GM12891 (cell line): Measurements from ENCODE around the gene PPP1R3F.

Experiments
- DNase-seq: peaks from one replicate; pipeline ENCODE4 v3.0.0; 2011; ENCODE audit warnings: low spot score; ENCODE audit not compliant: insufficient read length
- FAIRE-seq: peaks from 2 replicates; lab custom pipeline; 2011; peaks lifted over from hg19 to GRCh38; lab: Jason Lieb, UNC
- PAX5 ChIP-seq: IDR thresholded peaks from 2 replicates; pipeline ENCODE4 v1.6.1; 2011; ENCODE audit warnings: low read length, moderate library complexity, mild to moderate bottlenecking; ENCODE audit not compliant: insufficient read depth, severe bottlenecking
- POLR2A ChIP-seq: IDR thresholded peaks from 2 replicates; pipeline ENCODE4 v1.6.1; 2011; ENCODE audit warnings: low read depth, low read length, control low read depth
- POLR2AphosphoS5 ChIP-seq: IDR thresholded peaks from 2 replicates; pipeline ENCODE4 v1.6.1; 2011; ENCODE audit warnings: low read depth, low read length, control low read depth
- POU2F2 ChIP-seq: IDR thresholded peaks from 2 replicates; pipeline ENCODE4 v1.6.1; 2011; ENCODE audit warnings: low read depth, mild to moderate bottlenecking, control low read depth, low read length, moderate library complexity
- SPI1 ChIP-seq: IDR thresholded peaks from 2 replicates; pipeline ENCODE4 v1.6.1; 2011; ENCODE audit warnings: low read depth, low read length, control low read depth
- TAF1 ChIP-seq: IDR thresholded peaks from 2 replicates; pipeline ENCODE4 v1.6.1; 2011; ENCODE audit warnings: low read depth, low read length, control low read depth

The PPP1R3F gene

GRCh38 chrX:49270249-49270921 lies 792 bp downstream of the PPP1R3F start:
- FAIRE-seq (no peak), DNase-seq (no peak)
- TF ChIP-seq POLR2A (no peak), SPI1 (no peak), POU2F2 (no peak)

- no peak for FAIRE-seq
- DNase-seq: no peak
- TF ChIP-seq POU2F2 (no peak), POLR2AphosphoS5 (no peak), PAX5 (no peak), TAF1 (no peak), POLR2A (no peak; the same call in 1 of the 2 replicates), SPI1 (no peak)
Observed at GRCh38 chrX:49271341-49271740, 1.7 kb downstream of the PPP1R3F start.

GRCh38 chrX:49272421-49272820 lies 2.8 kb downstream of the PPP1R3F start:
- no peak for FAIRE-seq
- TF ChIP-seq POU2F2 (no peak), POLR2AphosphoS5 (no peak), PAX5 (no peak), TAF1 (no peak)
- DNase-seq: no peak

GRCh38 chrX:49273181-49273727 lies 3.7 kb downstream of the PPP1R3F start:
- TF ChIP-seq POLR2A: no peak
- no peak for TF ChIP-seq TAF1
- no peak for TF ChIP-seq PAX5
- TF ChIP-seq POLR2AphosphoS5: no peak
- no peak for TF ChIP-seq SPI1
- TF ChIP-seq POU2F2: no peak
- DNase-seq (no peak), FAIRE-seq (no peak)

GRCh38 chrX:49276207-49276606 lies 6.6 kb downstream of the PPP1R3F start:
- FAIRE-seq: no peak
- TF ChIP-seq POU2F2: no peak
- TF ChIP-seq TAF1: no peak
- no peak for TF ChIP-seq POLR2AphosphoS5
- no peak for TF ChIP-seq POLR2A
- no peak for TF ChIP-seq SPI1
- no peak for TF ChIP-seq PAX5

GRCh38 chrX:49276671-49277534 lies 7.3 kb downstream of the PPP1R3F start:
- FAIRE-seq (no peak), DNase-seq (no peak)
- TF ChIP-seq POU2F2 (no peak), POLR2A (no peak), TAF1 (no peak), POLR2AphosphoS5 (no peak), SPI1 (no peak), PAX5 (no peak)

More at GRCh38 chrX:49276207-49276606, 6.6 kb downstream of the PPP1R3F start:
- DNase-seq: no peak

- TF ChIP-seq SPI1: no peak
- no peak for TF ChIP-seq POLR2AphosphoS5
- TF ChIP-seq TAF1: no peak
- no peak for TF ChIP-seq POU2F2
- no peak for TF ChIP-seq PAX5
- TF ChIP-seq POLR2A: no peak
Observed at GRCh38 chrX:49277535-49277830, 7.9 kb downstream of the PPP1R3F start.

GRCh38 chrX:49278081-49278480 lies 8.5 kb downstream of the PPP1R3F start:
- FAIRE-seq: no peak
- no peak for DNase-seq
- TF ChIP-seq PAX5 (no peak), POLR2AphosphoS5 (no peak), TAF1 (no peak), SPI1 (no peak), POLR2A (no peak), POU2F2 (no peak)

More at GRCh38 chrX:49277535-49277830, 7.9 kb downstream of the PPP1R3F start:
- DNase-seq: no peak
- no peak for FAIRE-seq

GRCh38 chrX:49282647-49283011 lies 13.0 kb downstream of the PPP1R3F start:
- FAIRE-seq: no peak
- TF ChIP-seq POLR2AphosphoS5: no peak
- TF ChIP-seq PAX5: no peak
- TF ChIP-seq SPI1: no peak
- no peak for TF ChIP-seq POU2F2
- no peak for TF ChIP-seq POLR2A
- TF ChIP-seq TAF1: no peak
- DNase-seq: no peak
